ENCODE results near the gene TRPM5.

The TRPM5 gene

DNA sequence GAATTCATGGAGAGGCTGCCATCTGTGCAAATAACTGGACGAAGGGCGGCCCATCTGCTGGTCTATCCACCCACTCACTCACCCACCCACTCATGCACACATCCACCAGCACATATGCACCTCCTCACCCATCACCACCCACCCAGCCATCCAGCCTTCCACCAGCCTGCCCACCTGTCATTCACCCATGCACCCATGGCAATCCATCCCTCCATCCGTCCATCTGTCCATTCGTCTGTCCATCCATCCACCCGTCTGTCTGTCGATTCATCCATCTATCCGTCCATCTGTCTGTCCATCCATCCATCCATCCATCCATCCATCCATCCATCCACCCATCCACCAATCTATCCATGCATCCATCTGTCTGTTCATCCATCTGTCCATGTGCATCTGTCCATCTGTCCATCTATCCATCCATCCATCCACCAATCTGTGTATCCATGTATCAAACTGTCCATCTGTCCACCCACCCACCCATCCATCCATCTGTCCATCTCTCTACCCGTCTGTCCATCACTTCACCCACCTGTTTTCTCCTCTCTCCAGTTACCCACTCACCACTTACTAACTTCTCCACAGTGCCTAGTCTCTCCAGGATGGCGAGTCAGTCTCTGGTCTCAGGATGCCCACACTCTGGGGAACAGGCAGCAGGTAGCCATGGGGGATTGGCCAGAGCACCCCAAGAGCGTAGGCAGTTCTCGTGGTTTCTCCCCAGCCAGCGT lies 8.9 kb downstream of the TRPM5 start:
- DNase-seq, result no peak

DNA sequence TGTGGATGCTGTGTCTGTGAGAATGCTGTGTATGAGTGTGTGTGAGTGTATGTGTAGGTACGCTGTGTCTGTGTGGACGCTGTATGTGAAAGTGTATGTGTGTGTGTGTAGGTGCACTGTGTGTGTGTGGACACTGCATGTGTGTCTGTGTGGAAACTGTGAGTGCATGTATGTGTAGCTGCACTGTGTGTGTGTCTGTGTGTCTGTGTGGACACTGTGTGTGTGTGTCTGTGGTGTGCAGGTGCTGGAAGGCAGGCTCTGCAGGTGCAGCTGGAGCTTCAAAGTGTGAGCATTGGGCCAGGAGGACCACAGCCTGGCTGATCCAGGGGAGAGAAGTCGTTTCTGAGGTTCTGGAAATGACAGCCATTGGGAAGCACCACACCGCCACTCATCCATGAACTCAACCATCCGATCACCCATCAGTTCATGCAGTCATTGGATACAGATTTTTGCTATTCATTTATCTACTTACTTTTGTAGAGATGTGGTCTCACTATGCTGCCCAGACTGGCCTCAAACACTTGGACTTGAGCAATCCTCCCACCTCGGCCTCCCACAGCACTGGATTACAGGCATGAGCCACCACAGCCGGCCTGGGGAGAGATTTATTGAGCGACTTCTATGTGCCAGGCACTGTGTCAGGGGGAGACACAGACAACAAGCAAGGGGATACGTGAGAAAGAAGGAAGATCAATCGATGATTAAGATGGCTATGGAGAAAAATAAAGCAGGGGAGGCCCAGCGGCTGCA lies 9.6 kb downstream of the TRPM5 start:
- no peak for DNase-seq

DNA sequence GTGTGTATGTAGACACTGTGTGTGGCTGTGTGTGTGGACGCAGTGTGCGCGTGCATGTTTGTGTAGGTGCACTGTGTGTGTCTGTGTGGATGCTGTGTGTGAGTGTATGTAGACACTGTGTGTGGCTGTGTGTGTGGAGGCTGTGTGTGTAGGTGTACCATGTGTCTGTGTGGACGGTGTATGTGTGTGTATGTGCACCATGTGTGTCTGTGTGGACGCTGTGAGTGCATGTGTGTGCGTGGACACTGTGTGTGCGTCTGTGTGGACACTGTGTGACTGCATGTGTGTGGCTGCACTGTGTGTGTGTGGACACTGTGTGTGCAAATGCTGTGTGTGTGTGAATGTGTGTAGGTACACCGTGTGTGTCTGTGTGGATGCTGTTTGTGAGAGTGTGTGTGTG lies 10.3 kb downstream of the TRPM5 start:
- DNase-seq, result no peak

DNA sequence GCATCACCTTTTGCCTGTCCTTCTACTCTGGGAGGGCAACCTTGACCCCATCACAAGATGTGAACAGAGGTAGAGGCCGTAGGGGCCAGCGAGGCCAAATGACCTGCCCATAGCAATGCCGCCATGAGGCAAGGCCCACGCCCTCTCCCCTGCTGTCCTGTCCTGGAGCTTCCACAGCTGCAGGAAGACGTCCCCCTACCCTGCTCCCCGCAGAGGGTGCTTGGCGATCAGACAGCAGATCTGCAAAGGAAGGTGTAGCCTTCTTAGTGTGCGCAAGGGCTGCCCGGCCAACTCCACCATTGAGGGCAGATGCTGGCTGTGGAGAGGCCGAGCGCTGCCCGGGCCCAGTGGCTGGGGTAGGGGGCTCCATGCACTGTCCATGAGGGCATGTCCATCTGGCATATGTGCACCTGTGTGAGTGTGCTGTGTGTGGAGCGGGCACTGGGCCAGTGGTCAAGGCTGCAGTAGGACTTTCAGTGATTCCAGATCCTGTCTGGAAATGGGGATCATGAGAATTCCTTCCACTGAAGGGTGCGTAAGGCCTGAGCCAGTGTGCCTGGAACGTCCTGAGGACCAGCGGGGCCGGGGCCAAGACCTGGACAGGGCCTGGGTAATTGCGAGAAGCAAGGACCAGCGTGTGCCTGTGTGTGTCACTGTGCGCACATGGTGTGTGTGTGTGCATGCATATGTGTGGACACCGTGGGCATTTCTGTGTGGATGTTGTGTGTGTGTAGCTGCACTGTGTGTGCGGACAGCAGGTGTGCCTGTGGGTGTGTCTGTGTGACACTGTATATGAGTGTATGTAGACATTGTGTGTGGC lies 11.0 kb downstream of the TRPM5 start:
- DNase-seq, result no peak

DNA sequence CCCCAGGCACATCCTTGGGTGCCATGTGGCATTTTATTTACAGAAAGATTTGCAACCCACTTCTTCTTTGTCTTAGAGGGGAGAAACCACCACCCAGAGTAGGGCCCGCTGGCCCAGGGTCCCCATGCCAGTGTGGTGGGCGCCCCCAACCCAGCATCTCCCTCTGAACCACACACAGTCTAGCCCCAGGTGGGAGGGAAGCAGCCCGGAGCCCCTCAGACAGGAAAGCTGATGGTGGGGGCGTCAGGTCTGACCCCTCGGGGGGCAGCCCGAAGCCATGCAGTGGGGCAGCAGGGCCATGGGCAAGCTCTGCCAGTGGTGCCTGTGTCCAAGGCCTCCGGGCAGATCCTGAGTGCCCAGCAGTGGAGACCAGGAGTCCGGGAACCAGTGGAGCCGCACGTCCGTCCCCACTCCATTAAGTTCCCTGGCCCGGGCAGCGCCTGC lies 11.7 kb downstream of the TRPM5 start:
- DNase-seq, result no peak

DNA sequence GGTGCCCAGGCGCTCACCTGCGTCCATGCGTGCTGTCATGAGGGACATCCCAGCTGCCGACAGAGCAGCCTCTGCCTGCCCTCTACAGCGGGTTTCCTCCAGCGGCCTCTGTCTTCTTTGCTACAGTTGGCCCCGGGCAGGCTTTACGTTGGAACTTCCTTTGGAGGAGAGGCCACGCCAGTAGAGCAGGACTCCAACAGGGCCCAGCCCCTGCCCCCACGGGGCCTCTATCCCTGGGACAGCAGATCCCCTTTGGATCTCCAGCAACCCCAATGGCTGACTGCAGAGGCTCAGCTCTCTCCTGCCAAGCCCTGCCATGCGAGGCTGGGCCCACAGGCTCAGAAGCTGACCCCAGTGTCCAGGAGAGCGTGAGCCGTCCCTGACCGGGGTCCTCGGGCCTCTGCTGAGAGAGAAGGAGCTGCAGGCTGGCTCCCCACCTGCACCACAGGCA lies 12.1 kb downstream of the TRPM5 start:
- DNase-seq, result no peak

DNA sequence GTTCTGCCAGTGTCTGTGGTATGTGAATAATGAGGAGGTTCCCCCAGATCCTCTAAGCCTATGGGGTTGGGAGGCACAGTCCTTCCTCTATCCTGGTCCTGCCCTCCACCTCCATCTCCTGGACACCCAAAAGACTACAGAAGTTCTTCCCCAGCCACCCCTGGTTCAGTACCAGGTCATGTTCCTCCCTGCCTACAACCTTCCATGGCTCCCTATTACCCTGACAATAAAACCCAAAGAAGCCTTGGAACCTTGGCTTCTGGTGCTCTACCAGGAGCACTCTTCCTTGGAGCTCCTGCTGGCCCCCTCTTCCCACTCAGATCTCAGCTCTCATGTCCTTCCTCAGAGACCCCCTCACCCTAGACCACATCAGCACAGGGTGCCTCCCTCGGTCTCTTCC lies 12.9 kb downstream of the TRPM5 start:
- no peak for DNase-seq

DNA sequence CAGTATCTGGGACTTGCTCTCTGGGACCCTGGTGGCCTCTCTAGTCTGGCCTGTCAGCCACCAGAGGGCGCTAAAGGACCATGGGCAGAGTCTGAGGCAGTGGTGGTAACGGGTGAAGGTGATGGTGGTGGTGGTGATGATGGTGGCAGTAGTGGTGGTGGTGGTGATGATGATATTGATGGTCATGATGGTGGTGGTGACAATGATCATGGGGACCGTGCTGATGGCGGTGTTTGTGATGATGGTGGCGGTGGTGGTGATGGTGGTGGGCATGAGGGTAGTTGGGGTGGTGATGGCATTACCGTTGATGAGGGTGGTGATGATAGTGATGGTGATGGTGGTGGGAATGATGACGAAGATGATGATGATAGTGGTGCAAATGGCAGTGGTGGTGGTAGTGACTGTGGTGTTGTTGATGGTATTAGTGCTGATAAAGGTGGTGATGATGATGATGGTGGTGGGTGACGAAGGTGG lies 16.0 kb downstream of the TRPM5 start:
- peak; percentile 33 for DNase-seq

DNA sequence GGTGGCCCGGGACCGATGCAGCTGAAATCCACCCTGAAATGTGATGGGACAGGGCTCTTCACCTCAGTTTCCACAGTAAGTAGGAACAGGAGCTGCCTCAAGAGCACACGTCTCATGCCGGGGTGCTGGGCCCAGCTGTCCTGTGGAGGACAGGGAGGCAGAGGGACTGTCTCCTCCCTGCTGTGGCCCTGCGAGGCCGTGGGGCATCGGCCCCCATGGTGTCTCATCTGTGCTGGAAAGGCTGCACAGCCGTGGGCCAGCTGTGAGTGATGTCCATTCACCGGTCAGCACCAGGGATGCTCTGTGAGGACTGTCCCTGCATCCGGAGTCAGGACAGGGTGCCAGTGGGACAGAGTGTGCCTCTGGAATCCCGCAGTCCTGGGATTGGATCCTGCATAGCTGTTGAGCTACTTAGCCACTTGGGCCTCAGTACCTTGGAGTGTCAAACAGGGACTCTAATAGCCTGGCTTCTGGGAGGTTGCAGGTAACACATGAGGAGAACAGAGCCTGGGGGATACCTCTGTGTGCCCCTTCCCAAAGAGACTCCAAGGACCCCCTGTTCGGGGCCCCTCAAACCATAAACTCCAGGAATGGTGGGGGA lies 16.5 kb downstream of the TRPM5 start:
- no peak for DNase-seq

DNA sequence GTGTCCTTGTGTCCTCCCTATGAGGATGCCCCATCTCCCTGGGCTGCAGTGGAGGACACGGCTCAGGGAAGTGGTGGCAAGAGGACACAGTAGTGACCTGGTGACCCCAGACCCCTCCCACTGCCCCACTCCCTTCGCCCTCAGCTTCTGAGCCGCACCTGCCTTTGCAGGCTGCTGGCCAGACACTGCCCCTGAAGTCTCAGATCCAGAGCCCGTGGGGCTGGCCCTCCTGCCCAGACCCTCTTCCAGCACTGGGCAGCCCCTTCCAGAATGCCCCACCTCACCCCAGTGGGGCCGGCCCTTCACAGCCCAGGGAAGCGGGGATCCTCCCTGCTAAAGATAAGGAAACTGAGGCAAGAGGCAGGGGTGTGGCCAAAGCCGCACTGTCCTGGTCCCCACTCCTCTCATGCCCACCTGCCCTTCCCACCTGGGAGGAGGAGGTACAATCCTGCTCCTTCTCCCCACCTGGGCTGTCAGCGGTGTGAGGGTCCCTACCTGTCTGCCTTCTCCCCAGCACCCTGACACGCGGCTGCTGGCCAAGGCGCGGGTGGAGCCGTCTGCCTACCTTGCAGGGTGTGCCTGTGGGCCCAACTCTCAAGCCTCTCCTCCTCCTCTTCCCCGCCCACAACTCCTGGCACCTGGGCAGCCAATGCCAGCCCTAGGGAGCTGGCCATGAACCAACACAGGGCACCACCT lies 17.3 kb downstream of the TRPM5 start:
- DNase-seq, result peak; percentile 35

DNA sequence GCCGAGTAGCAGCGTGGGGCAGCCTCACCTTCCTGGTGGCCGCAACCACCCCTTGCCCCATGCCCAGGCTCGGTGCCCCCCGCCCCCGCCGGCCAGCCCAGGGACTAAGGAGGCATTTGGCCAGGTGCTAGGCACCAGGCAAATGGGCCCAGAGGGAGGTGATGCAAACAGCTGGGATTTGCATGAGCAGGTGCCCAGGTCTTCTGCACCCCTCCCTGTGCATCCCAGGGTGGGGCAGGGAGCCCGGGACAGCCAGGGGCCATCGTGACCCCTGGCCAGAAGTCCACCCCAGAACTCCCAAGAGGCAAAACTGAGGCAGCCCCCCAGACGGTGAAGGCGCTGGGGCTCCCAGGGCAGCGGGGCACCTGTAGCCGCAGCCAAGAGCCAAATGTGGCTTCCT lies 18.1 kb downstream of the TRPM5 start:
- no peak for DNase-seq

DNA sequence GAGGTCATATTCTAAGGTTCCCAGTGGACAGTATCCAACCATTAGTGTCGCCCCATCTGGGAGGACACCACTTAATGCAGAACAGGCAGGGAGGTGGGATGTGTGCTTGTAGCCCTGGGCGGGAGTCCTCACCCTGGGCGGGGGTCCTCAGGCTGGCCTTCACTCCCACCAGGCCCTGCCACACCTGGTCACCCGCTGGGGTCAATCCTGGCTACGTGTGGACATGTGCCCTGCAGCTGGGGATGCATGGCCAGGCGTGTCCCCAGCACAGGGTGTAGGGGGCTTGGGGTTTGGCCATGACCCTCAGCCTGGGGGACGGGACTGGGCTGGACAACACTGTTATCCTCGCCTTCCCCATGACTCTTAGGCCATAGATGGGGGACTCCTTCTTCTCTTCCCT lies 18.8 kb downstream of the TRPM5 start:
- DNase-seq, result no peak

DNA sequence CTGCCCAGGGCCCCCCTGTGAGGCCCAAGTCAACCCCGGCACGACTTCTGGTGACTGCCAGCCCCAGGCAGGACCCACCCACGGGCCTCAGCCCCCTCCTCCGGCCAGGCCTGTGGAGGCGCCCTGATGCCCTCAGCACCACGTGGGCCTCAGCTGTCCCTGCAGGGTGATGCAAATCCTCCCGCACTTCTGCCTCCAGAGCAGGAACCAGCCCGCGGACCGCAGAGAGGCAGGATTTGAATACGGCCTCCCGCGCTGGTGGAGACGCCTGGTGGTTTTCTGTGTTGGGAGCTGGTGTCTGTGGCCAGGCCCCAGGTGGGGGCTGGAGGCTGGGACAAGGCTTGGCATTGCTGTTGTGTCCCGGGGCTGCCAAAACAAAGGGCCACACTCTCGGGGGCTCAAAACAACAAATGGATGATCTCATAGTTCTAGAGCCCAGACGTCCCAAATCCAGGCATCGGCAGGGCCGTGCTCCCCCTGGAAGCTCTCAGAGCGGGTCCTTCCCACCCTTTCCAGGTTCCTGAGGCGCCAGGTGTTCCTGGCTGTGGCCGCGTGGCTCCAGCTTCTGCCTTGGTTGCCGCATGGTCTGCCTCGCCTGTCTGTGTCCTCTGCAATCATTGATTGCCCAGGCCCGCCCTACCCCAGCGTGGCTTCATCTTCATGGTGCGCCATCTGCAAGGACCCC lies 19.4 kb downstream of the TRPM5 start:
- DNase-seq, result no peak

DNA sequence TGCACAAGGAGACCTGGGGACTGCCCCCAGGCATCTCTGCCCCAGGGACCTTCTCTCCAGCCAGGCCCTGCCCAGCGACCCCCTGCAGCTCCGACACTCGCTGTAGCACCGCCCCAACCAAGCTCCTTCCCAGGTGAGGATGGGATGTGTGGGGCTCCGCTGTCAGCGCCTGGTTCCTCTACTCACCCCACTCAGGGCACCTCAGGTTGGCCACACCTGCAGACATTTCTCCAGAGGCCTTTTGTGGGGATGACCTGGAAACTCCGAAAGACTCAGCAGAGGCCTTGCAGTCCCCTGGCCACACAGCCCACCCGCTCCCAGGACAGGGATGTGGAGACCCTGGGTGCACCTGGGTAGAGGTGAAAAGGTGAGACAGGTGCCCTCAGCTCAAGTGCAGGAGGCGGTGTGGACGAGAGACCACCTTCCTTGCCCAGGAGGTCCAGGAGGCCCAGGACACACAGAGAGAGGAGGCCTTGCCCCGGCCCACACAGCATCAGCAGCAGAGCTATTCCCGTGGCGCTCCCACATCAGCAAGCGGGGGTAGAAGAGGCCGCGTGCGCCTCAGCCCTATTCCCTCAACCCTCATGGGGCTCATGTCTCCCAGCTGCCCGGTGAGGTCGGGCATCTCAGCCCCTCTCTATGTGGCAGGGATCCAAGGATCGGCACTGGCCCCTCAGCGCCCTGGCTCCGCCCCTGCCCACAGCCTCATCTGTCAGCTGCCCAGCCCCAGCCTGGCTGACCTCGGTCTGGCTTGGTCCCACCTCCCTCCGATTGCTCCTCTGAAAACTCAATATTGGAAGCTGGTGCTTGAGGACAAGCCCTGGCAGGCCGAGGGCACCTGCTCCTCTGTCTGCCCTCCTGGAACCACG lies 20.9 kb downstream of the TRPM5 start:
- DNase-seq, result no peak

DNA sequence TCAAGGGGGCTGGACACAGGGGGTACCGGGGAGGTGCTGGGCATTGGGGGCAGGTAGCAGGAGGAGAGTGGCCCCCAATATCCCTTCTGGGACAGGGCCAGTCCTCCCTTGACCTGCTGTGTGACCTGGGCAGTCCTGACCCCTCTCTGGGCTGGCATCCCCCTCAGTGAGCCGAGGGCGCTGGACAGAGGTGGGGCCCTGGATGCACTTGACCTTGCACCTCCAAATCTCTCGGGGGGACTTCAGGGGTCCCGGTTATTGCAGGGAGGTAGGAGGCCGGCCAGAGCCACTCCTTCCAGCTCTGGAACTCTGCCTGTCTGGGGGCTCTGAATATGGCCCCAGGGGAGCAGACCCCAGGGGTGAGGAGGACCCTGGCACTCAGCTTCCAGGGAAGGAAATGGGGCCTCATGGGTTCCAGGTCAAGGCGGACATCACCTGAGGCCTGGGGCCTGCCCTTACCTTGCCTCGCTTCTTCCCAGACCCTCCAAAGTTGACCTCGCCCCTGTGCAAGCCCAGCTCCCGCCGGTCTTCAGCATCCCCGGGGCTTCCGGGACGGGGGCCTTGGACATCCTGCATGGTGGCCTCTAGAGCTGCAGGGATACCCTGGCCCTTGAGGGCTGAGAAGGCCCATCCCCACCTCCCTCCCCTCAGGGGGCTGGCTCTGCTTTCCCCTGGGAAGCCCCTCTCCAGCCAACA lies 21.7 kb downstream of the TRPM5 start:
- DNase-seq, result no peak

DNA sequence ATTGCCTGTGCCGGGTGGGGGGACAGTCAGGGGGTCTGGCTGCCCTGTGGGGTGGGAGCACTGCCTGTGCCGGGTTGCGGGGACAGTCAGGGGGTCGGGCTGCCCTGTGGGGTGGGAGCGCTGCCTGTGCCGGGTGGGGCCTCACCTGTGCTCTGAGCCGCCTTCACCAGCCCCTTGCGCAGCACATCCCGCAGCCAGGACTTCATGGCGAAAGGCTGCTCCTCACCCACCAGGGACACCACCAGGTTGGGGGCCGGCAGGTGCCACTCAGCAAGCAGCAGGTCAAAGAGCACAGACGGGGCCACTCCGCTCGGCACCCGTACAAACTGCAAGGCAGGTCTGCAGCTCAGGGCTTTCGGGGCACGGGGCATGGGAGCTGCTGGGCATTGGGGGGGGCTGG lies 22.3 kb downstream of the TRPM5 start:
- DNase-seq, result no peak

DNA sequence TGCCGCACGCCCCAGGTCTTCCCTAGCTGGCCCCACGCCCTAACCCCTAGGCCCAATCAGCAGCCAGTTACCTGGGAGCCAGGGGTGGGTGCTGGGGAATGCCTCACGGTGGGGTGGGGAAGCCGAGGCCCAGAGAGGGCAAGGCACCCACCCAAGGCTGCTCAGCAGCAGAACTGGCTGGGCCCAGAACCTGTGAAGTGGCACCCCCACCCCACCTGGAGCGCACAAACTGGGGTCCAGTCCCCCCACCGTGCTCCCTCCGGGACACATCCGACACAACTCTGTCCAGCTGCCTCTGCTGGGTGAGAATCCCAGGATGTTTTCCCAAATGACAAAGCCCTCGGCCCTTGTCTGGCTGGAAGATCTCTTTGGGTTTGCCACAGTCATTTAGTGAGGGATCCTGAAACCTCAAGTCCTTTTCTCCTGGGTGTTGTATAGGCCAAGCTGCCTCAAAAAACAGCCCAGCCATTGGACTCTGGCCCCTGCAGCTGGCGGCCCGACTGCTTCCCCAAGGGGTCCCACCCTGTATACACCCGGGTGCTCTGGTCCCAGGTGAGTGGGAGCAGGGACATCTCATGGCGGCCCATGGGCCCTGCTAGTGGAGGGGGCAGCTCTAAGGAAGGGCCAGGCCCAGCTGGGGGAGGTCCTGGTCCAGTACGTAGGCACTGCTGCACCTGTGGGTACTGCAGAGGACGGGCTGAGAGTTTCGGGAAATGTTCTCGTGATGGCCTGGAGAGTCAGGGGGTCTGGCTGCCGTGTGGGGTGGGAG lies 22.9 kb downstream of the TRPM5 start:
- DNase-seq, result no peak

DNA sequence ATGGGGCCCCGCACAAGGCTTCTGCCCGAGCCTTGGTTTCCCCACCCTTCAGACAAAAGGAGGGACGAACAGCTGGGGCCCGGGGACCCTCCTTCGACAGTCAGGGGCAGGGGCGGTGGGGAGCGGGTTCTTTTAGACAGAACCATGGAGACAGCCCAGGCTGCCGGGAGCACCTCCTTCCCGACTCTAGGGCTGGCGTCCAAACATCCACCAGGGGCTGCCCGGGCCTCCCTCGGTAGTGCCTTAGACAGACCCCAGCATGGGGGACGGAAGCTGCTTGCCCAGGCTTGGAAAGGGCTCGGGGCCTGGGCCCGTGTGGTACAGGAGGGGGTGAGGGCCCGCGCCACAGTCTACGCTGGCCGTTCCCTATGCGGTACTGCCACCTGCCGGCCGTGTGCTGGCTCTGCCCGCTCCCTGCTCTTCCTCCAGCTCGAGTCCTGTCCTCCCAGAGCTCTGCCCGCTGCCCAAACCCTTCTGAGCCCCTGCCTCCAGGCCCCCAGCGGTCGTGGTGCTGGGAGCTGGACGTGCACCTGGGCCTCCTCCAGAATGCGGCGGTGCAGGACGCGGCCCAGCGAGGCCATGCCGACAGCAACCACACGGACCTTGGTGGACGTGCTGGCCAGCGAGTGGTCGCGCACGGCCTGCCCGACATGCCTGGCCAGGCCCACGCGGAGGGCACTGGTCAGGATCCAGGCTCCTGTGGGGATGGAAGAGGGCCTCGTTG lies 23.6 kb downstream of the TRPM5 start:
- peak; percentile 60 for DNase-seq
